ENCODE data around the gene THSD4.

Gene THSD4

GRCh38 chr15:71348597-71348996 is 233.3 kb downstream of the THSD4 start:
- Histone ChIP-seq H3K9ac (ENCODE audit: low read length) (no peak overlapping the region), H3K4me1 (ENCODE audit: control insufficient read depth, insufficient read depth, low read length) (peaks cover 5% of the 10 kb centered on the region), H3K36me3 (ENCODE audit: control insufficient read depth, insufficient read depth, low read length, severe bottlenecking) (no peaks in the 10 kb centered on the region), H3K4me3 (ENCODE audit: low read length) (no peak overlapping the region), H3K9me3 (ENCODE audit: control insufficient read depth, low read length) (no peaks in the 10 kb centered on the region), H3K27me3 (replicated peaks; ENCODE audit: control insufficient read depth, insufficient read depth, low read length) (no peaks in the 10 kb centered on the region)
- no peak for DNase-seq (ENCODE audit: low read depth)

DNA sequence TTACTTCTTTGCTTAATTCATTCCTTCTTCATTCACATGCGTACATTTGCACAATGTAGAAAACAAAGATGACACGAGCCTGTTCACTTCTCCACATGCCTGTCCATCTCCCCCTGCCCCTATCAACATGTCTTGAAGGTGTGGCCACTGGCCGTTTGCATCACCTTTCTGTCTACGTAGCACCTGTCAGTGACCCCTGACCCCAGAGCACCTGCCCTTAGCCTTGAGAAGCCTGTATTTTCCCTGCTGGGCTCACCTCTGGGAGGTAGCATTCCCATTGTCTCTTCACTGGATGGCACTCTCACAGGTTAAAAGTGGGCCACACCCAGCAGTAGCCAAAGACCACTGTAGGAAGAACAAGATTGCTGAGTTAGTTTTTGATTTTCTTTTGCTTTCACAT is 234.1 kb downstream of the THSD4 start:
- Histone ChIP-seq H3K36me3 (ENCODE audit: control insufficient read depth, insufficient read depth, low read length, severe bottlenecking) (no peaks in the 10 kb centered on the region), H3K27me3 (replicated peaks; ENCODE audit: control insufficient read depth, insufficient read depth, low read length) (no peaks in the 10 kb centered on the region), H3K4me1 (ENCODE audit: control insufficient read depth, insufficient read depth, low read length) (peaks cover 5% of the 10 kb centered on the region), H3K4me3 (ENCODE audit: low read length) (no peak overlapping the region), H3K9me3 (ENCODE audit: control insufficient read depth, low read length) (no peaks in the 10 kb centered on the region), H3K9ac (ENCODE audit: low read length) (no peak overlapping the region)
- no peak for DNase-seq (ENCODE audit: low read depth)

- Histone ChIP-seq H3K9me3 (ENCODE audit: control insufficient read depth, low read length) (no peaks in the 10 kb centered on the region), H3K9ac (ENCODE audit: low read length) (no peak overlapping the region), H3K4me1 (ENCODE audit: control insufficient read depth, insufficient read depth, low read length) (peaks cover 5% of the 10 kb centered on the region), H3K27me3 (replicated peaks; ENCODE audit: control insufficient read depth, insufficient read depth, low read length) (no peaks in the 10 kb centered on the region), H3K4me3 (ENCODE audit: low read length) (no peak overlapping the region), H3K36me3 (ENCODE audit: control insufficient read depth, insufficient read depth, low read length, severe bottlenecking) (no peaks in the 10 kb centered on the region)
- DNase-seq (ENCODE audit: low read depth) = no peak
Measured at GRCh38 chr15:71349736-71350526, 234.7 kb downstream of the THSD4 start.

DNA sequence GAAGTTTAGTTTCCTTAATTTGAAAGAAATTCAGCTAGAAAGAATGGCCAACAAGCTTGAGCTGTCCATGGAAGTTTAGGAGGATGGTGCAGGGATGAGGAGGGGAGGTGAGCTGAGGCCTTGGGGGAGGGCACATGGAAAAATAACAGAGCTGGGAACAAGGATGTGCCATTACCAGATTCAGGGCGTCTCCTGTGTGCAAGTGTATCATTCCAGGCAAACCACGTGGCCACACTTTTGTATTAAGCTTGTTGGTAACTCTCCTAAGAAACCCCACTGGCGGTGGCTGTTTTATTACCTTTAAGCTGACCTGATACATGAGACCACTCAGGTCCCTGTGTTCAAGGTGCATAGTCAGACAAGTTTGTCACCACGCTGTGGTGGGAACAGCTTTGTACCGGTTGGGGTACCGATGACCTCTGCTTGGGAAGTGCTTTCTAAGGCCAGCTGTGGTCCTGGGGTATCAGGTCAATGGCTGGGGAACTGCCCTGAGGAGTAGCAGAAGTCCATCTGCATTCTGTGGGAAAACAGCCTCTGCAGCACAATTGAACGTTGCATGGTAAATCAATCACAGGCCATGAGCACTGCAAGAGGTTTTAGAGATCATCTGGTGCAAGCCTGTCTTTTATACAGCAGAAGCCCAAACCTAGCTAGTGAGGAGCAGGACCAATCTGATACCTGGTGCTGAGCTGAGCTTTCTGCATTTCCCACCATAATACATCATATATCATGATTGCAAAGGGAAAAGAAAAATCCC is 235.5 kb downstream of the THSD4 start:
- DNase-seq (ENCODE audit: low read depth) = no peak
- no peak overlapping the region for H3K9ac ChIP-seq (ENCODE audit: low read length)
- peaks cover 5% of the 10 kb centered on the region for H3K4me1 ChIP-seq (ENCODE audit: control insufficient read depth, insufficient read depth, low read length)
- H3K36me3 ChIP-seq (ENCODE audit: control insufficient read depth, insufficient read depth, low read length, severe bottlenecking) = no peaks in the 10 kb centered on the region
- no peaks in the 10 kb centered on the region for H3K27me3 ChIP-seq (replicated peaks; ENCODE audit: control insufficient read depth, insufficient read depth, low read length)
- no peaks in the 10 kb centered on the region for H3K9me3 ChIP-seq (ENCODE audit: control insufficient read depth, low read length)
- no peak overlapping the region for H3K4me3 ChIP-seq (ENCODE audit: low read length)

DNA sequence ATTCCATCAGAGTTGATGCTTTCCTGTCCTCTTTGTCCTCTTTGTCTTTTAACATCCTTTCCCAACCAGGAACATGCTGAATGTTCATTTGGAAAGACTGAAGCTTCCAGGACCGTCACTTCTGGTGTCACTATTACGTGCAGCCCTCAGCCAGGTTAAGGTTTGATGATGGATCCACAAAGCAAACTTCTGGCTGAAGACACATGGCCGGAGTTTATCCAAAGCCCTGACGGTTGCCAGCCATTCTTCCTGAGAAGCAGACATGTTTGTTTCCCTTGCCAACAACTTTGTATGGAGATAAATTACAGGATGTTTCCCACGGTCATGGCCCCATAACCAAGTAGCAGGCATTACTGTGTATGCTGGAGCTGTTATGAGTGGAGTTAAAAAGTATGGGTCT is 236.9 kb downstream of the THSD4 start:
- DNase-seq (ENCODE audit: low read depth) = no peak
- Histone ChIP-seq H3K27me3 (replicated peaks; ENCODE audit: control insufficient read depth, insufficient read depth, low read length) (no peaks in the 10 kb centered on the region), H3K9me3 (ENCODE audit: control insufficient read depth, low read length) (no peaks in the 10 kb centered on the region), H3K4me3 (ENCODE audit: low read length) (no peak overlapping the region), H3K36me3 (ENCODE audit: control insufficient read depth, insufficient read depth, low read length, severe bottlenecking) (no peaks in the 10 kb centered on the region), H3K9ac (ENCODE audit: low read length) (no peak overlapping the region), H3K4me1 (ENCODE audit: control insufficient read depth, insufficient read depth, low read length) (peaks cover 8% of the 10 kb centered on the region)

- H3K36me3 ChIP-seq (ENCODE audit: control insufficient read depth, insufficient read depth, low read length, severe bottlenecking) = no peaks in the 10 kb centered on the region
- peaks cover 14% of the 10 kb centered on the region for H3K4me1 ChIP-seq (ENCODE audit: control insufficient read depth, insufficient read depth, low read length)
- DNase-seq (ENCODE audit: low read depth) = no peak
- no peak overlapping the region for H3K4me3 ChIP-seq (ENCODE audit: low read length)
- no peaks in the 10 kb centered on the region for H3K27me3 ChIP-seq (replicated peaks; ENCODE audit: control insufficient read depth, insufficient read depth, low read length)
- H3K9me3 ChIP-seq (ENCODE audit: control insufficient read depth, low read length) = no peaks in the 10 kb centered on the region
- no peak overlapping the region for H3K9ac ChIP-seq (ENCODE audit: low read length)
Measured at GRCh38 chr15:71352765-71353164, 237.5 kb downstream of the THSD4 start.

DNA sequence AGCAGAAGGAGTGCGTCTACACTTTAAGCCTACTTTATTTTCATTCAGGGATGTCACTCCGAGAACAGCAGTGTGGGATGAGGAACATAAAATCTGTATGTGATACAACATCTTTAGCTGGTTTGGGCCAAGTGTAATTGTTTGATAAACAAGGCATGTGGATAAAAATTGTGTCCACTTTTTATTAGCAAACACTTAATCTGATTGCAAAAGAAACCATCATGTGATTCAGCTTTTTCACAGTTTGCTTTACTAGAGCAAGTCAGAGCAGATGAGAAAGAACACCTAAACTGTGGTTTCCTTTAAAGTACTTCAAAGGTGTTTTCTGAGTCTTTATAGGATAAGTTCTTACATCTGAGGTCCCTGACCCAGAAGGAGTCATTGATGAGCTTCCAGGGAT is 237.9 kb downstream of the THSD4 start:
- no peaks in the 10 kb centered on the region for H3K27me3 ChIP-seq (replicated peaks; ENCODE audit: control insufficient read depth, insufficient read depth, low read length)
- H3K9me3 ChIP-seq (ENCODE audit: control insufficient read depth, low read length) = no peaks in the 10 kb centered on the region
- no peak overlapping the region for H3K9ac ChIP-seq (ENCODE audit: low read length)
- DNase-seq (ENCODE audit: low read depth) = no peak
- no peak overlapping the region for H3K4me3 ChIP-seq (ENCODE audit: low read length)
- peaks cover 14% of the 10 kb centered on the region for H3K4me1 ChIP-seq (ENCODE audit: control insufficient read depth, insufficient read depth, low read length)
- H3K36me3 ChIP-seq (ENCODE audit: control insufficient read depth, insufficient read depth, low read length, severe bottlenecking) = no peaks in the 10 kb centered on the region

- Histone ChIP-seq H3K36me3 (ENCODE audit: control insufficient read depth, insufficient read depth, low read length, severe bottlenecking) (no peaks in the 10 kb centered on the region), H3K4me1 (ENCODE audit: control insufficient read depth, insufficient read depth, low read length) (peaks cover 14% of the 10 kb centered on the region), H3K9me3 (ENCODE audit: control insufficient read depth, low read length) (no peaks in the 10 kb centered on the region), H3K9ac (ENCODE audit: low read length) (no peak overlapping the region), H3K4me3 (ENCODE audit: low read length) (no peak overlapping the region), H3K27me3 (replicated peaks; ENCODE audit: control insufficient read depth, insufficient read depth, low read length) (no peaks in the 10 kb centered on the region)
- DNase-seq (ENCODE audit: low read depth) = no peak
Measured at GRCh38 chr15:71355268-71355667, 240.0 kb downstream of the THSD4 start.

DNA sequence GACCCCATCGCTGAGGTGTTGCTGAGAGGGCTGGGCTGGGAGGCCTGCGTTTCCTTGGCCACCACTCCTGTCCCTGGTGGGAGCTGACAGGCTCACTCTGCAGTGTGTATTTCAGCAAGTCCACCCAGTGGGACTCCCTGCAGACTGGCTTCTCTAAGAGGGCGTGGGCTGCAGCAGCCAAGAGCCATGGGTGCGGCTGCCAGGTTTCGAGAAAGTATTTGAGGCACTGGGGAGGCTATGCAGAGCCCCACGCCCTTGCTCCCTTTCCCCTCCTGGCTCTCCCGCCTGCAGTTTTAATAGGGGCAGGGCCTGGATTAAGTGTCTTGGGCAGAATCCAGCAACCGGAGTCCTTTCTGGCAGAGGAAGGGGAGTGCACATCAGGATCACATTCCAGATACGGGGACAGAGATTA is 242.1 kb downstream of the THSD4 start:
- Histone ChIP-seq H3K36me3 (ENCODE audit: control insufficient read depth, insufficient read depth, low read length, severe bottlenecking) (no peaks in the 10 kb centered on the region), H3K4me1 (ENCODE audit: control insufficient read depth, insufficient read depth, low read length) (peaks cover 14% of the 10 kb centered on the region), H3K27me3 (replicated peaks; ENCODE audit: control insufficient read depth, insufficient read depth, low read length) (no peaks in the 10 kb centered on the region), H3K4me3 (ENCODE audit: low read length) (no peak overlapping the region), H3K9me3 (ENCODE audit: control insufficient read depth, low read length) (no peaks in the 10 kb centered on the region), H3K9ac (ENCODE audit: low read length) (no peak overlapping the region)
- DNase-seq (ENCODE audit: low read depth) = peak; percentile 32

- Histone ChIP-seq H3K4me3 (ENCODE audit: low read length) (no peak overlapping the region), H3K9ac (ENCODE audit: low read length) (no peak overlapping the region)
Measured at GRCh38 chr15:71357967-71358366, 242.7 kb downstream of the THSD4 start.

GRCh38 chr15:71359246-71359645 is 244.0 kb downstream of the THSD4 start:
- DNase-seq (ENCODE audit: low read depth) = no peak
- Histone ChIP-seq H3K9ac (ENCODE audit: low read length) (no peak overlapping the region), H3K4me3 (ENCODE audit: low read length) (no peak overlapping the region), H3K36me3 (ENCODE audit: control insufficient read depth, insufficient read depth, low read length, severe bottlenecking) (no peaks in the 10 kb centered on the region), H3K4me1 (ENCODE audit: control insufficient read depth, insufficient read depth, low read length) (peaks cover 9% of the 10 kb centered on the region), H3K27me3 (replicated peaks; ENCODE audit: control insufficient read depth, insufficient read depth, low read length) (no peaks in the 10 kb centered on the region), H3K9me3 (ENCODE audit: control insufficient read depth, low read length) (no peaks in the 10 kb centered on the region)

More at GRCh38 chr15:71357967-71358366, 242.7 kb downstream of the THSD4 start:
- Histone ChIP-seq H3K27me3 (replicated peaks; ENCODE audit: control insufficient read depth, insufficient read depth, low read length) (no peaks in the 10 kb centered on the region), H3K9me3 (ENCODE audit: control insufficient read depth, low read length) (no peaks in the 10 kb centered on the region), H3K4me1 (ENCODE audit: control insufficient read depth, insufficient read depth, low read length) (peaks cover 12% of the 10 kb centered on the region), H3K36me3 (ENCODE audit: control insufficient read depth, insufficient read depth, low read length, severe bottlenecking) (no peaks in the 10 kb centered on the region)
- DNase-seq (ENCODE audit: low read depth) = no peak

Data from adipocyte (in vitro differentiated cells).